SK-N-SH treated with all-trans-retinoic acid at 6 μM for 48 hours (cell line): ENCODE data around the gene SFTPA2.
"Not testable (repeated sequence)": the region's sequence is repeated elsewhere in the genome, so short reads cannot be mapped to it uniquely, and the experiment has no call there.

ENCODE experiments used
- ARNTL ChIP-seq: fragments of 450-650 bp; formaldehyde crosslinking; IDR thresholded peaks from 2 replicates; pipeline ENCODE4 v1.5.0; 2020; ENCODE audit warnings: low read depth, mild to moderate bottlenecking, moderate library complexity, borderline replicate concordance
- CREB5 ChIP-seq: fragments of 250-450 bp; sonication (Bioruptor Pico); IDR thresholded peaks from 2 replicates; pipeline ENCODE4 v1.5.1; 2020; ENCODE audit warnings: low read depth, mild to moderate bottlenecking, moderate library complexity
- TOX ChIP-seq: fragments of 250-450 bp; sonication (Bioruptor Pico); IDR thresholded peaks from 2 replicates; pipeline ENCODE4 v1.8.0; 2021; ENCODE audit warnings: mild to moderate bottlenecking, moderate library complexity, borderline replicate concordance
- ZNF565 ChIP-seq: fragments of 450-650 bp; formaldehyde crosslinking; conservative IDR thresholded peaks from 2 replicates; pipeline ENCODE4 v1.5.0; 2020; ENCODE audit warnings: low read depth, mild to moderate bottlenecking, moderate library complexity
- ZNF8 ChIP-seq: fragments of 450-650 bp; formaldehyde crosslinking; IDR thresholded peaks from 2 replicates; pipeline ENCODE4 v1.5.0; 2020; ENCODE audit warnings: mild to moderate bottlenecking, moderate library complexity
- TF ChIP-seq, protein P1 (sequence below): fragments of 250-450 bp; sonication (Bioruptor Pico); IDR thresholded peaks from 2 replicates; pipeline ENCODE4 v1.8.0; 2020; ENCODE audit warnings: mild to moderate bottlenecking, moderate library complexity, borderline replicate concordance

- TF ChIP-seq ZNF565; TOX; ZNF8 (CRISPR knock-in tag); CREB5 (CRISPR knock-in tag); ARNTL (CRISPR knock-in tag): not testable (repeated sequence)
- TF ChIP-seq, protein P1, sequence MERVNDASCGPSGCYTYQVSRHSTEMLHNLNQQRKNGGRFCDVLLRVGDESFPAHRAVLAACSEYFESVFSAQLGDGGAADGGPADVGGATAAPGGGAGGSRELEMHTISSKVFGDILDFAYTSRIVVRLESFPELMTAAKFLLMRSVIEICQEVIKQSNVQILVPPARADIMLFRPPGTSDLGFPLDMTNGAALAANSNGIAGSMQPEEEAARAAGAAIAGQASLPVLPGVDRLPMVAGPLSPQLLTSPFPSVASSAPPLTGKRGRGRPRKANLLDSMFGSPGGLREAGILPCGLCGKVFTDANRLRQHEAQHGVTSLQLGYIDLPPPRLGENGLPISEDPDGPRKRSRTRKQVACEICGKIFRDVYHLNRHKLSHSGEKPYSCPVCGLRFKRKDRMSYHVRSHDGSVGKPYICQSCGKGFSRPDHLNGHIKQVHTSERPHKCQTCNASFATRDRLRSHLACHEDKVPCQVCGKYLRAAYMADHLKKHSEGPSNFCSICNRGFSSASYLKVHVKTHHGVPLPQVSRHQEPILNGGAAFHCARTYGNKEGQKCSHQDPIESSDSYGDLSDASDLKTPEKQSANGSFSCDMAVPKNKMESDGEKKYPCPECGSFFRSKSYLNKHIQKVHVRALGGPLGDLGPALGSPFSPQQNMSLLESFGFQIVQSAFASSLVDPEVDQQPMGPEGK (CRISPR knock-in tag), result not testable (repeated sequence)
These were observed 31.9 kb downstream of the SFTPA2 start for GRCh38 chr10:79528261-79528660.
